Keratinocyte (primary cell): Measurements from ENCODE around the gene GYS2. TPM values are rescaled to one million over a fixed set of nuclear protein-coding genes. Genes with fewer than 3 reads are reported as not detected.
A peak's percentile ranks its signal among the peaks of the same experiment; 100 is the strongest.

Source experiments
- DNase-seq: peaks from one replicate; pipeline ENCODE4 v3.0.0-alpha.2; 2011; ENCODE audit warnings: low read depth, missing footprints, low spot score
- FAIRE-seq: peaks from 2 replicates; lab custom pipeline; 2011; peaks lifted over from hg19 to GRCh38; lab: Jason Lieb, UNC
- H2AFZ ChIP-seq: 2 replicates; pipeline ENCODE4 v1.6.0; 2012; ENCODE audit warnings: low read length, control low read depth, inconsistent platforms; ENCODE audit not compliant: control insufficient read depth
- H3K27ac ChIP-seq: 2 replicates; pipeline ENCODE4 v1.5.1; 2011; ENCODE audit warnings: low read length; ENCODE audit not compliant: control insufficient read depth, insufficient read depth
- H3K27me3 ChIP-seq: 3 replicates; pipeline ENCODE4 v1.6.0; 2011; ENCODE audit warnings: low read length; ENCODE audit not compliant: control insufficient read depth, insufficient read depth; ENCODE audit errors: extremely low read depth
- H3K36me3 ChIP-seq, 2 experiments: 2 replicates in 1 of 2; 3 replicates in 1 of 2; pipeline ENCODE4 v1.5.1; 2011; ENCODE audit warnings: low read length in 2 of 2, mild to moderate bottlenecking in 1 of 2; ENCODE audit not compliant: control insufficient read depth in 2 of 2, insufficient read depth in 2 of 2; ENCODE audit errors: extremely low read depth in 1 of 2
- H3K4me1 ChIP-seq: 3 replicates; pipeline ENCODE4 v1.5.1; 2011; ENCODE audit warnings: low read length; ENCODE audit not compliant: control insufficient read depth, insufficient read depth; ENCODE audit errors: extremely low read depth
- H3K4me2 ChIP-seq: 3 replicates; pipeline ENCODE4 v1.6.0; 2011; ENCODE audit warnings: low read depth, low read length; ENCODE audit not compliant: control insufficient read depth, insufficient read depth; ENCODE audit errors: extremely low read depth
- H3K4me3 ChIP-seq, 3 experiments: fragments of 200-600 bp in 1 of 3; sonication (generic) in 1 of 3; 2 replicates in 2 of 3; 3 replicates in 1 of 3; pipeline ENCODE4 v1.5.1; 2011 to 2016; ENCODE audit warnings: low read length in 3 of 3, mild to moderate bottlenecking in 3 of 3, control low read depth in 2 of 3, inconsistent platforms in 1 of 3, low read depth in 1 of 3, mixed read lengths in 1 of 3, mixed run types in 1 of 3, moderate library complexity in 1 of 3; ENCODE audit not compliant: control insufficient read depth in 2 of 3, insufficient read depth in 2 of 3; ENCODE audit errors: extremely low read depth in 1 of 3
- H3K79me2 ChIP-seq: 2 replicates; pipeline ENCODE4 v1.6.0; 2012; ENCODE audit warnings: low read length; ENCODE audit not compliant: control insufficient read depth, insufficient read depth
- H3K9ac ChIP-seq: 3 replicates; pipeline ENCODE4 v1.6.0; 2011; ENCODE audit warnings: low read length; ENCODE audit not compliant: control insufficient read depth, insufficient read depth; ENCODE audit errors: extremely low read depth
- H3K9me1 ChIP-seq: 3 replicates; pipeline ENCODE4 v1.6.0; 2011; ENCODE audit warnings: low read length; ENCODE audit not compliant: control insufficient read depth, insufficient read depth; ENCODE audit errors: extremely low read depth
- H3K9me3 ChIP-seq: 2 replicates; pipeline ENCODE4 v1.5.1; 2012; ENCODE audit warnings: low read depth, low read length; ENCODE audit not compliant: control insufficient read depth
- H4K20me1 ChIP-seq: 3 replicates; pipeline ENCODE4 v1.6.0; 2011; ENCODE audit warnings: low read length; ENCODE audit not compliant: control insufficient read depth, insufficient read depth; ENCODE audit errors: extremely low read depth
- CTCF ChIP-seq, 3 experiments: IDR thresholded peaks in 1 of 3; conservative IDR thresholded peaks in 1 of 3; optimal IDR thresholded peaks in 1 of 3; 2 replicates in 2 of 3; 3 replicates in 1 of 3; pipeline versions ENCODE3 to v1.5.1; 2011; ENCODE audit warnings: low read length in 3 of 3, mild to moderate bottlenecking in 3 of 3, moderate library complexity in 2 of 3, control low read depth in 1 of 3, inconsistent platforms in 1 of 3; ENCODE audit not compliant: insufficient read depth in 2 of 3; ENCODE audit errors: extremely low read depth in 1 of 3
- EZH2 ChIP-seq: IDR thresholded peaks from one replicate; pipeline ENCODE4 v1.6.1; 2012; ENCODE audit warnings: inconsistent platforms, mild to moderate bottlenecking, low read length, moderate library complexity
- dilution Hi-C: fragments of 300-500 bp; cut with MboI; formaldehyde crosslinking; loops from one replicate; pipeline ENCODE4 v1.7.0; 2020; ENCODE audit warnings: low sequenced_read_pairs; ENCODE audit not compliant: extremely low pct_ligation_motif_present
- polyA plus RNA-seq, 5 experiments: library from polyadenylated mRNA; depleted of rRNA in 3 of 5; stranded (reverse) in 3 of 5; stranded (forward) in 1 of 5; unstranded in 1 of 5; fragments of >200 nt; gene quantifications; 1 replicate in 1 of 5; 2 replicates in 3 of 5; 3 replicates in 1 of 5; pipeline versions ENCODE4 v1.2.1 to v1.2.3, GENCODE V29; 2011 to 2012; ENCODE audit warnings: missing spikeins in 2 of 5, low read depth in 1 of 5, low replicate concordance in 1 of 5

The GYS2 gene
- polyA plus RNA-seq, 1 donor (not counting 4 experiments of a cell fraction or from before 2014, with no cell fraction given): not detected

- FAIRE-seq: no peak
- Histone ChIP-seq H3K9me1 (no peaks in the 10 kb centered on the region), H3K27ac (peak overlapping the region; percentile 78), H3K9me3 (no peaks in the 10 kb centered on the region), H3K79me2 (peaks cover 62% of the 10 kb centered on the region), H2AFZ (peak overlapping the region; percentile 90), H3K4me2 (peak overlapping the region; percentile 89), H3K27me3 (no peaks in the 10 kb centered on the region), H3K4me1 (peaks cover 13% of the 10 kb centered on the region), H3K9ac (peak overlapping the region; percentile 93), H3K36me3 (peaks cover 9 to 19% of the 10 kb centered on the region in 2 experiments), H3K4me3 (peak overlapping the region; percentile 82 to 97 (median 95)), H4K20me1 (no peaks in the 10 kb centered on the region)
- dilution Hi-C loops: no loop called here
- TF ChIP-seq EZH2 (no peak), CTCF (optimal IDR thresholded peaks at IDR 0.05 in 1 of 3, IDR thresholded peaks at IDR 0.05 in 1 of 3, conservative IDR thresholded peaks at IDR 0.05 in 1 of 3; ENCODE audit: extremely low read depth in 1 of 3, insufficient read depth in 2 of 3, low read length in 3 of 3) (no peak)
- DNase-seq: no peak
These were observed 102.5 kb downstream of the GYS2 start for GRCh38 chr12:21502164-21502496.

GRCh38 chr12:21501258-21502163 is 103.1 kb downstream of the GYS2 start, which contains the start of the genes GOLT1B and RECQL:
Gene GOLT1B (plus strand): TSS chr12:21501789. CDS start chr12:21501924, 135 bp downstream.
Gene RECQL (minus strand): TSS chr12:21501635. CDS start chr12:21499570, 2,065 bp downstream.
- H3K4me1 ChIP-seq: peaks cover 13% of the 10 kb centered on the region
- peaks cover 9 to 25% of the 10 kb centered on the region in 2 experiments for H3K36me3 ChIP-seq
- no peaks in the 10 kb centered on the region for H4K20me1 ChIP-seq
- H3K9me1 ChIP-seq: no peaks in the 10 kb centered on the region
- H3K9ac ChIP-seq: peak within 1 kb of the TSS; percentile 93
- H3K4me3 ChIP-seq: peak within 1 kb of the TSS; percentile 82 to 97 (median 95)
- H3K27ac ChIP-seq: peak within 1 kb of the TSS; percentile 78
- TF ChIP-seq CTCF (optimal IDR thresholded peaks at IDR 0.05 in 1 of 3, IDR thresholded peaks at IDR 0.05 in 1 of 3, conservative IDR thresholded peaks at IDR 0.05 in 1 of 3; ENCODE audit: extremely low read depth in 1 of 3, insufficient read depth in 2 of 3, low read length in 3 of 3): no peak
- no peak for TF ChIP-seq EZH2
- H3K27me3 ChIP-seq: no peaks in the 10 kb centered on the region
- no peaks in the 10 kb centered on the region for H3K9me3 ChIP-seq
- peak within 1 kb of the TSS; percentile 96 for H3K4me2 ChIP-seq
- peaks cover 60% of the 10 kb centered on the region for H3K79me2 ChIP-seq
- peak; percentile 89 for FAIRE-seq
- H2AFZ ChIP-seq: peak within 1 kb of the TSS; percentile 99
- dilution Hi-C loops: no loop called here
- peak; percentile 81 for DNase-seq
